Left ventricle myocardium superior (tissue), 1 donor: ENCODE results near the gene GAS7. TPM values are rescaled to one million over a fixed set of nuclear protein-coding genes. Genes with fewer than 3 reads are reported as not detected.

Source experiments
- ATAC-seq: fragments of 200-7000 bp; cut with Tn5 transposase; one replicate; pipeline ENCODE4 v1.9.1; 2020; ENCODE audit warnings: mild to moderate bottlenecking, moderate library complexity
- DNase-seq: peaks from one replicate; pipeline ENCODE4 v3.0.0-alpha.2; 2020
- intact Hi-C: fragments of 100-400 bp; cut with micrococcal nuclease; formaldehyde crosslinking; loops from one replicate; pipeline ENCODE4 v1.11.0; 2022
- total RNA-seq: library from RNA; stranded (reverse); fragmentation: NEBNext Ultra II Directional; extraction: Animal tissue kit (Norgen Biotek cat#: 25700); gene quantifications from one replicate; pipeline ENCODE4 v1.2.1, GENCODE V29; 2021
- donor health status: DM: no; HTN: yes; CAD: no; lungs with severe emphysema.

GAS7 gene
- total RNA-seq, 1 donor from 2014 or later: 51.2 TPM

GRCh38 chr17:10045871-10046658 is 152.3 kb downstream of the GAS7 start:
- intact Hi-C loops: no loop called here
- ATAC-seq: no peak
- no peak for DNase-seq

- DNase-seq (peak; percentile 53), ATAC-seq (peak; percentile 92)
- intact Hi-C loops: no loop called here
Observed at GRCh38 chr17:10042589-10043244, 155.7 kb downstream of the GAS7 start.

GRCh38 chr17:10041916-10042588 is 156.4 kb downstream of the GAS7 start:
- no peak for DNase-seq
- ATAC-seq: peak; percentile 73
- intact Hi-C loops: no loop called here

DNA sequence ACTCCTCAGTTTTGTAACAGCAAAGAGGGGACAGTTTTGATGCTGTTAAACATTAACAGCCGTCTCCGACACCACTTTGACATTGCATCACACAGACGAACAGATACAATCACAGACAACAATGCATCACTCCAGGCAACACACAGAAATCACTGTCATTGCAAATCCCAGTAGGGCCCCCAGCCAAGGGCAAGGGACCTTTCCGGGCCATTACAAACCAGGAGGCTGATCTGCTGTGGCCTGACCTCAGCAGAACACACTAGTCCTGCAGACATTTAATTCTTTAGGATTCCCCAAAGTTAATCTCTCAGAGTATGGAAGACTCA is 157.2 kb downstream of the GAS7 start:
- intact Hi-C loops: no loop called here
- DNase-seq (no peak), ATAC-seq (no peak)

GRCh38 chr17:10036511-10037061 is 161.8 kb downstream of the GAS7 start:
- ATAC-seq (peak; percentile 91), DNase-seq (peak; percentile 88)
- intact Hi-C loops: no loop called here

- no peak for DNase-seq
- intact Hi-C loops: no loop called here
Observed at GRCh38 chr17:10035885-10036284, 162.5 kb downstream of the GAS7 start.

GRCh38 chr17:10034719-10035475 is 163.5 kb downstream of the GAS7 start:
- peak; percentile 22 for ATAC-seq
- DNase-seq: no peak
- intact Hi-C loops: no loop called here

More at GRCh38 chr17:10035885-10036284, 162.5 kb downstream of the GAS7 start:
- ATAC-seq: no peak

DNA sequence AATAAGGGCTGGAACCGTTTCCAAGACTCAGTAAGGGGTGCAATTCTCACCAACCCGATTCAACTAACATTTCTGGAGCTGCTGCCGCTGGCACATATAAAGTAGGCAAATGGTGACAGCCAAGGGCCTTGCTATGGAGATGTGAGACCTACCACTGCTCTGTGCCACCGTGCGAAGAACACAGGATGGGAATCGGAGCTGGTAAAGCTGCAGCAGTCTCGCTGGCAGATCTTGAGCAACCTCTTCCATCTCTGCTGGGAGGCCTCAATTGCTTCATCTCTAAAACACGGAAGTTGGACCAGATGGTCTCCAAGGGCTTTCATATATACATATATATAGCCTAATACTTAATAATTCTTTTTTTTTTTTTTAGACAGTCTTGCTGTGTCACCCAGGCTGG is 164.4 kb downstream of the GAS7 start:
- ATAC-seq (peak; percentile 26), DNase-seq (no peak)
- intact Hi-C loops: no loop called here

DNA sequence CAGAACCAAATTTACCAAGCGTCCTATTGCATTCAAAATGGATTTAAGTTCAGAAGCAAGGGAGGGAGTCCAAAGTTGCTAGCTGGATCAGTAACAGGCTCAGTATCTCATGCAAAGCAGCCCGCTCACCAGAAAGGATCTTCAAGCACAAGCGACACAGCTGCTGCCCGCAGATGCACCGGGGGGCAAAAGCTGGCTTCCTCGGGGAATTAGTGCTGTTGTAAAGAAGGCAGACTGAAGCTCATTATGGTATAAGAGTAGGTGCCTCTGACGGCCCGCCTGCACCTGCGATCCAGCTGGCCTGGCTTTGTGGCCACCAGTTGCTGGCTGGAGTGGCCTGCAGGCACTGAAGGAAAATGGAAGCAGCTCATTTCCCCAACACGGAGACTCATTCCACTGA is 165.0 kb downstream of the GAS7 start:
- no peak for ATAC-seq
- no peak for DNase-seq
- intact Hi-C loops: no loop called here

GRCh38 chr17:10032118-10032852 is 166.1 kb downstream of the GAS7 start:
- intact Hi-C loops: no loop called here
- no peak for ATAC-seq
- DNase-seq: no peak

GRCh38 chr17:10031606-10032005 is 166.8 kb downstream of the GAS7 start:
- DNase-seq (no peak), ATAC-seq (no peak)
- intact Hi-C loops: no loop called here

GRCh38 chr17:10031127-10031526 is 167.3 kb downstream of the GAS7 start:
- no peak for ATAC-seq
- no peak for DNase-seq
- intact Hi-C loops: no loop called here

GRCh38 chr17:10029129-10029528 is 169.3 kb downstream of the GAS7 start:
- intact Hi-C loops: no loop called here
- DNase-seq (no peak), ATAC-seq (no peak)

- intact Hi-C loops: no loop called here
Observed at GRCh38 chr17:10025976-10026901, 172.2 kb downstream of the GAS7 start.

DNA sequence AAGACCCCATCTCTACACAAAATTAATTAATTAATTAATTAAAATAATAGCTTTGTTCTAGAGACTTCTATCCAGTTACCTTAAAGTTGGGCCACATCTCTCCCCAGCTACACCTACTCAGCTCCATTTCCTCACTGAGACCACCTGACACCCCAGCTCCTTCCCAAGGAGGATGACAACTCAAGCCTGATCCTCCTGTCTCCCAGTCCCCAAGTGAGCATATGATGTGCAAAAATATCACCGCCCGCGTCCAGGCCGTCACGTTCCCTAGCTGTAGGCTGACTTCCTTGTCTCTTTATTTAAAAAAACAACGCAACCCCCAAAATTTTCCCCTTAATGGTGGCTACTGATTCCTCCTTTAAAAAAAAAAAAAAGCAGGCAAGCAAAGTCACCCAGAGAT is 173.2 kb downstream of the GAS7 start:
- ATAC-seq (no peak), DNase-seq (no peak)
- intact Hi-C loops: no loop called here

More at GRCh38 chr17:10025976-10026901, 172.2 kb downstream of the GAS7 start:
- no peak for ATAC-seq
- no peak for DNase-seq

DNA sequence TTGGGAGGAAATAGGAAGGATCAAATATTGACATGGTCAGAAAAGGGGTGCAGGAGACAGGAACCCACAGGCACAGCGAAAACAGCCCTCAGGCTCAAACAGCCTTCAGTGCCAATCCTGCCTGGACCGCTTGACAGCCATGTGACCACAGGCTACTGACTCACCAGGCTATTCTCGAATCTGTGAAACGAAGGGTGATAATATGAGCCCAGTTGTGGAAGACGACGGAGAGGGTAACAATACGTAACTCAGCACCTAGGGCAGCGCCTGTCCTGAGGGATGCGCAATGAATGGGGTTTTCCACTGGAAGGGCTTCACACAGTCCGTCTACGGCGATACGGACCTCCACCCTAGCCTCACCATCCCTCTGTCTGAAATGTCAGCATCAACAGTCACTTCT is 176.0 kb downstream of the GAS7 start:
- DNase-seq (peak; percentile 40), ATAC-seq (peak; percentile 80)
- intact Hi-C loops: no loop called here

DNA sequence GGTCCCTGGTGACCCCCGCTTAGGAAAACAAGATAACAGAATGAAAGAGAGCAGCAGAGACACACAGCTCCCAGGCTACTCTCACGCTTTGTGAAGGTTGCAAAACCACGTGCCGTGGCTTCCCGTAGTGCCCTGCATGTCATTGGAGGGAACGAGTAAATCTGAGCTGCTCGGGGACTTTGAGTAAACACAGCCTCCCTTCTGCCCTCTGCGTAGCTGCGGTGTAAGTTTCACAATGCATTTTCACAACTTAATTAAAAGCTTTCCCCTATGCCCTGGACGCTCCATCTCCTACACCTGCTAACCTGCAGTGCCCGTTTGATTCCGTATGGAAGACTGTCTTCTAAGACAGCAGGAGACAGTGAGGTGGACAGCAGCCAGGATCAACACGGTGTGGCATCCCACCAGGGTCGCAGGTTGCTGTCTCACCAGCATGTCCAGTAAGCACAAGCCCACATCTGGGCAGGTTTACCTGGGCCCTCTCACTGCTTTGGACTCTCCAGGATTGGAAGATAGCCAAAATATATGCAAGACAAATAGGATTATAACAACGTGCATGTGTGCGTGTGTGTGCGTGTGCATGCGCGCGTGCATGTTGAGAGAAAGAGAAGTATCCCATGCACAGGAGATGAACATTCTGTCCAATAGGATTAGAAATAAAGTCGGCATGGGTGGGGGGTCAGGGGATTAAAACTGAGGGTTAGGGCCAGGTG is 177.0 kb downstream of the GAS7 start:
- ATAC-seq (peak; percentile 55), DNase-seq (peak; percentile 54)
- intact Hi-C loops: no loop called here
